ENCODE measurements around the gene IGSF9B.

- TF ChIP-seq CTCF (IDR thresholded peaks at IDR 0.05; ENCODE audit: insufficient read depth, low read depth, low read length) (no peak), EZH2 (IDR thresholded peaks at IDR 0.05; ENCODE audit: insufficient read depth, low read length) (no peak)
Observed at GRCh38 chr11:133922078-133922870, 34.5 kb downstream of the IGSF9B start.
